Endothelial cell of umbilical vein (primary cell): ENCODE results near the gene TCERG1L. TPM values are rescaled to one million over a fixed set of nuclear protein-coding genes. Genes with fewer than 3 reads are reported as not detected.

Source experiments
- BruUV-seq: library from RNA; stranded (reverse); fragments of 400-500 nt; replicated peaks from 2 replicates; lab custom pipeline; 2021; lab: Mats Ljungman, UMichigan
- CTCF ChIA-PET: fragments of 300-600, 350-600 bp; sonication (Branson Sonifier 250); formaldehyde crosslinking; loops from one replicate; lab custom pipeline; 2021; ENCODE audit warnings: antibody characterized with exemption, inconsistent platforms; lab: Charles Lee
- POLR2A ChIA-PET: fragments of 300-600, 350-600 bp; sonication (Branson Sonifier 250); formaldehyde crosslinking; loops from one replicate; lab custom pipeline; 2021; ENCODE audit warnings: antibody characterized with exemption, inconsistent platforms; lab: Charles Lee
- DNase-seq: peaks from one replicate; pipeline ENCODE4 v3.0.0-alpha.2; 2011; ENCODE audit warnings: low read depth, low spot score
- FAIRE-seq: peaks from 2 replicates; lab custom pipeline; 2011; peaks lifted over from hg19 to GRCh38; lab: Jason Lieb, UNC
- H2AFZ ChIP-seq: 2 replicates; pipeline ENCODE4 v1.6.0; 2012; ENCODE audit warnings: low read depth, low read length, control low read depth, inconsistent platforms
- H3K27ac ChIP-seq: 2 replicates; pipeline ENCODE4 v1.5.1; 2011; ENCODE audit warnings: low read depth, mild to moderate bottlenecking, control low read depth, low read length, moderate library complexity; ENCODE audit not compliant: insufficient read depth
- H3K27me3 ChIP-seq, 2 experiments: 2 replicates each; pipeline versions ENCODE4 v1.6.0 to v1.6.1; 2011; ENCODE audit warnings: low read length in 2 of 2, mixed read lengths in 1 of 2; ENCODE audit not compliant: control insufficient read depth in 2 of 2, insufficient read depth in 2 of 2
- H3K36me3 ChIP-seq, 2 experiments: 2 replicates in 1 of 2; 3 replicates in 1 of 2; pipeline ENCODE4 v1.5.1; 2011; ENCODE audit warnings: low read length in 2 of 2, mild to moderate bottlenecking in 1 of 2, moderate library complexity in 1 of 2; ENCODE audit not compliant: control insufficient read depth in 2 of 2, insufficient read depth in 2 of 2; ENCODE audit errors: extremely low read depth in 1 of 2
- H3K4me1 ChIP-seq: 3 replicates; pipeline ENCODE4 v1.5.1; 2011; ENCODE audit warnings: mild to moderate bottlenecking, low read length; ENCODE audit not compliant: control insufficient read depth, insufficient read depth; ENCODE audit errors: extremely low read depth
- H3K4me2 ChIP-seq: 2 replicates; pipeline ENCODE4 v1.6.1; 2011; ENCODE audit warnings: low read length, control low read depth, mixed read lengths; ENCODE audit not compliant: insufficient read depth
- H3K4me3 ChIP-seq, 3 experiments: fragments of 200-600 bp in 1 of 3; sonication (generic), shearing (Covaris generic) in 1 of 3; replicated peaks in 1 of 3; 2 replicates each; pipeline ENCODE4 v1.5.1; 2011 to 2016; ENCODE audit warnings: control low read depth in 3 of 3, low read length in 3 of 3, mild to moderate bottlenecking in 2 of 3, inconsistent platforms in 1 of 3, low read depth in 1 of 3, moderate library complexity in 1 of 3; ENCODE audit not compliant: insufficient read depth in 1 of 3
- H3K79me2 ChIP-seq: 2 replicates; pipeline ENCODE4 v1.6.0; 2012; ENCODE audit warnings: low read length, inconsistent platforms; ENCODE audit not compliant: control insufficient read depth, insufficient read depth
- H3K9ac ChIP-seq: replicated peaks from 2 replicates; pipeline ENCODE3; 2011; ENCODE audit warnings: low read length, control low read depth; ENCODE audit not compliant: insufficient read depth; ENCODE audit errors: extremely low read depth
- H3K9me1 ChIP-seq: replicated peaks from 3 replicates; pipeline ENCODE4 v1.6.0; 2011; ENCODE audit warnings: mild to moderate bottlenecking, low read length; ENCODE audit not compliant: control insufficient read depth, insufficient read depth; ENCODE audit errors: extremely low read depth
- H3K9me3 ChIP-seq: replicated peaks from 2 replicates; pipeline ENCODE4 v1.5.1; 2012; ENCODE audit warnings: low read length, inconsistent platforms; ENCODE audit not compliant: control insufficient read depth, insufficient read depth
- H4K20me1 ChIP-seq: replicated peaks from 2 replicates; pipeline ENCODE3; 2011; ENCODE audit warnings: mild to moderate bottlenecking, low read length; ENCODE audit not compliant: control insufficient read depth, insufficient read depth; ENCODE audit errors: extremely low read depth
- EZH2 ChIP-seq: IDR thresholded peaks from 2 replicates; pipeline ENCODE4 v1.6.1; 2012; ENCODE audit warnings: borderline replicate concordance, low read depth, mild to moderate bottlenecking, moderate library complexity, low read length, inconsistent platforms; ENCODE audit not compliant: severe bottlenecking
- FOS ChIP-seq: IDR thresholded peaks from 2 replicates; pipeline ENCODE4 v1.6.1; 2011; ENCODE audit warnings: mild to moderate bottlenecking, low read length, moderate library complexity, borderline replicate concordance; ENCODE audit not compliant: insufficient read depth
- GATA2 ChIP-seq: IDR thresholded peaks from 2 replicates; pipeline ENCODE4 v1.7.0; 2011; ENCODE audit warnings: low read depth, mild to moderate bottlenecking, moderate library complexity, mixed read lengths, low read length; ENCODE audit not compliant: insufficient read length, insufficient read depth
- JUN ChIP-seq: IDR thresholded peaks from 2 replicates; pipeline ENCODE4 v1.6.1; 2011; ENCODE audit warnings: borderline replicate concordance, low read depth; ENCODE audit not compliant: insufficient read length, insufficient read depth
- MYC ChIP-seq: IDR thresholded peaks from one replicate; pipeline ENCODE4 v1.6.1; 2011; ENCODE audit warnings: mild to moderate bottlenecking, low read depth, low read length
- POLR2A ChIP-seq: IDR thresholded peaks from 2 replicates; pipeline ENCODE4 v1.6.1; 2012; ENCODE audit warnings: low read depth, mild to moderate bottlenecking, control low read depth, low read length
- POLR2AphosphoS5 ChIP-seq: IDR thresholded peaks from 2 replicates; pipeline ENCODE4 v1.6.1; 2012; ENCODE audit warnings: low read depth, mild to moderate bottlenecking, control low read depth, low read length, moderate library complexity; ENCODE audit not compliant: insufficient read depth
- dilution Hi-C: fragments of 300-500 bp; cut with MboI; formaldehyde crosslinking; loops from one replicate; pipeline ENCODE4 v1.15.0; 2019; ENCODE audit warnings: low sequenced_read_pairs; ENCODE audit not compliant: extremely low pct_ligation_motif_present
- intact Hi-C: fragments of 100-400 bp; cut with micrococcal nuclease; formaldehyde crosslinking; loops from one replicate; pipeline ENCODE4 v1.10.0; 2022
- polyA plus RNA-seq, 4 experiments: library from polyadenylated mRNA; depleted of rRNA in 3 of 4; stranded (reverse) in 3 of 4; unstranded in 1 of 4; fragments of >200 nt; gene quantifications; 2 replicates each; pipeline versions ENCODE4 v1.2.1 to v1.2.3, GENCODE V29; 2011 to 2012; ENCODE audit warnings: missing spikeins in 1 of 4
- total RNA-seq: library from RNA; stranded (reverse); gene quantifications from 2 replicates; pipeline ENCODE4 v1.2.3, GENCODE V29; 2021
- TF ChIP-seq, protein P1 (sequence below): IDR thresholded peaks from 2 replicates; pipeline ENCODE4 v1.6.1; 2011; ENCODE audit not compliant: insufficient read depth, insufficient read length
- TF ChIP-seq, protein P2 (sequence below), 2 donors: IDR thresholded peaks; 1 replicate in 1 of 2; 2 replicates in 1 of 2; pipeline ENCODE4 v1.5.1; 2011; ENCODE audit warnings: low read length in 2 of 2, mild to moderate bottlenecking in 2 of 2, moderate library complexity in 2 of 2, control low read depth in 1 of 2, inconsistent platforms in 1 of 2, low read depth in 1 of 2; ENCODE audit not compliant: insufficient read depth in 1 of 2; ENCODE audit errors: extremely low read depth in 1 of 2

TCERG1L gene
- total and polyA plus RNA-seq, 2 donors (not counting 3 experiments of a cell fraction or from before 2014, with no cell fraction given): not detected

DNA sequence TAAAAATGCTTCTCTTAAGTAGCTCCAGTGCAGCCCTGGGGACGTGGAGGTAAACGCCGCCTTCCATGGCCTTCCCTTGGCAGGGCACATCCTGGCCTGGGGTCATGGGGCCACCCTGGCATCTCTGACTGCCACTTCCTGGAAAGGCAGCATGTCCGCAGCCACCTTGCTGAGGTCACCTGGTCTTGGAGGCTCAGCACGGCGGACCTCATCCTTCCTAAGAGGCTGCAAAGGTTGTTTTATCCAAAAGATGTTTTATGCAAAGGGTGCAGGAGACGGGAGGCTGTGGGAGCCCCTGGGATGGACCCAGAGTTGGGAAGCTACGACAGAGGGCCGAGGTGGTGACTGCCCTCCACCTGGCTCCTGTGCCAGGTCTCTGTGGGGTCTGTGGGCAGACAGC lies 106.0 kb downstream of the TCERG1L start:
- no TSS peak for BruUV-seq
- H3K9ac ChIP-seq: no peak overlapping the region
- TF ChIP-seq, protein P1, sequence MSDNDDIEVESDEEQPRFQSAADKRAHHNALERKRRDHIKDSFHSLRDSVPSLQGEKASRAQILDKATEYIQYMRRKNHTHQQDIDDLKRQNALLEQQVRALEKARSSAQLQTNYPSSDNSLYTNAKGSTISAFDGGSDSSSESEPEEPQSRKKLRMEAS: no peak
- TF ChIP-seq EZH2 (no peak), POLR2A (no peak), FOS (no peak), JUN (no peak), GATA2 (no peak), MYC (no peak), POLR2AphosphoS5 (no peak)
- TF ChIP-seq, protein P2, sequence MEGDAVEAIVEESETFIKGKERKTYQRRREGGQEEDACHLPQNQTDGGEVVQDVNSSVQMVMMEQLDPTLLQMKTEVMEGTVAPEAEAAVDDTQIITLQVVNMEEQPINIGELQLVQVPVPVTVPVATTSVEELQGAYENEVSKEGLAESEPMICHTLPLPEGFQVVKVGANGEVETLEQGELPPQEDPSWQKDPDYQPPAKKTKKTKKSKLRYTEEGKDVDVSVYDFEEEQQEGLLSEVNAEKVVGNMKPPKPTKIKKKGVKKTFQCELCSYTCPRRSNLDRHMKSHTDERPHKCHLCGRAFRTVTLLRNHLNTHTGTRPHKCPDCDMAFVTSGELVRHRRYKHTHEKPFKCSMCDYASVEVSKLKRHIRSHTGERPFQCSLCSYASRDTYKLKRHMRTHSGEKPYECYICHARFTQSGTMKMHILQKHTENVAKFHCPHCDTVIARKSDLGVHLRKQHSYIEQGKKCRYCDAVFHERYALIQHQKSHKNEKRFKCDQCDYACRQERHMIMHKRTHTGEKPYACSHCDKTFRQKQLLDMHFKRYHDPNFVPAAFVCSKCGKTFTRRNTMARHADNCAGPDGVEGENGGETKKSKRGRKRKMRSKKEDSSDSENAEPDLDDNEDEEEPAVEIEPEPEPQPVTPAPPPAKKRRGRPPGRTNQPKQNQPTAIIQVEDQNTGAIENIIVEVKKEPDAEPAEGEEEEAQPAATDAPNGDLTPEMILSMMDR (IDR thresholded peaks at IDR 0.05; ENCODE audit: extremely low read depth in 1 of 2, insufficient read depth in 1 of 2, low read depth in 1 of 2, low read length in 2 of 2): no peak
- no peaks in the 10 kb centered on the region for H3K36me3 ChIP-seq
- ChIA-PET POLR2A (no interaction called here), CTCF (no interaction called here)
- H2AFZ ChIP-seq: no peak overlapping the region
- peaks cover 14% of the 10 kb centered on the region for H3K9me3 ChIP-seq
- no peak overlapping the region for H3K4me3 ChIP-seq
- H3K27me3 ChIP-seq: no peaks in the 10 kb centered on the region
- FAIRE-seq: no peak
- H3K27ac ChIP-seq: no peak overlapping the region
- H3K4me2 ChIP-seq: no peak overlapping the region
- no peaks in the 10 kb centered on the region for H3K9me1 ChIP-seq
- no peaks in the 10 kb centered on the region for H3K79me2 ChIP-seq
- DNase-seq: no peak
- H3K4me1 ChIP-seq: no peaks in the 10 kb centered on the region
- H4K20me1 ChIP-seq: no peaks in the 10 kb centered on the region
- intact Hi-C loops: no loop called here
- dilution Hi-C loops: no loop called here
